Prostate gland (tissue), 2 donors: ENCODE data around the gene TAB2.

Experiments used
- POLR2A ChIP-seq: fragments of 450-650 bp; IDR thresholded peaks from one replicate; pipeline ENCODE4 v1.6.1; 2016; ENCODE audit warnings: antibody characterized with exemption, mild to moderate bottlenecking
- TF ChIP-seq, protein P1 (sequence below), 4 experiments: fragments of 200-600 bp in 2 of 4; fragments of 450-650 bp in 2 of 4; sonication (generic) in 2 of 4; IDR thresholded peaks; 1 replicate in 3 of 4; 2 replicates in 1 of 4; pipeline ENCODE4 v1.5.1; 2016 to 2019; ENCODE audit warnings: antibody characterized with exemption in 4 of 4, mild to moderate bottlenecking in 2 of 4, moderate library complexity in 2 of 4

- TF ChIP-seq, protein P1, sequence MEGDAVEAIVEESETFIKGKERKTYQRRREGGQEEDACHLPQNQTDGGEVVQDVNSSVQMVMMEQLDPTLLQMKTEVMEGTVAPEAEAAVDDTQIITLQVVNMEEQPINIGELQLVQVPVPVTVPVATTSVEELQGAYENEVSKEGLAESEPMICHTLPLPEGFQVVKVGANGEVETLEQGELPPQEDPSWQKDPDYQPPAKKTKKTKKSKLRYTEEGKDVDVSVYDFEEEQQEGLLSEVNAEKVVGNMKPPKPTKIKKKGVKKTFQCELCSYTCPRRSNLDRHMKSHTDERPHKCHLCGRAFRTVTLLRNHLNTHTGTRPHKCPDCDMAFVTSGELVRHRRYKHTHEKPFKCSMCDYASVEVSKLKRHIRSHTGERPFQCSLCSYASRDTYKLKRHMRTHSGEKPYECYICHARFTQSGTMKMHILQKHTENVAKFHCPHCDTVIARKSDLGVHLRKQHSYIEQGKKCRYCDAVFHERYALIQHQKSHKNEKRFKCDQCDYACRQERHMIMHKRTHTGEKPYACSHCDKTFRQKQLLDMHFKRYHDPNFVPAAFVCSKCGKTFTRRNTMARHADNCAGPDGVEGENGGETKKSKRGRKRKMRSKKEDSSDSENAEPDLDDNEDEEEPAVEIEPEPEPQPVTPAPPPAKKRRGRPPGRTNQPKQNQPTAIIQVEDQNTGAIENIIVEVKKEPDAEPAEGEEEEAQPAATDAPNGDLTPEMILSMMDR (IDR thresholded peaks at IDR 0.05): no peak
- TF ChIP-seq POLR2A: no peak
Observed at GRCh38 chr6:149319422-149319821, 1.9 kb downstream of the TAB2 start.
